Dendritic cell treated with granulocyte-macrophage colony-stimulating factor and Interleukin-4, amounts not matched to agents 40 ng/mL and 50 ng/mL, for 4 days (primary cell): Measurements from ENCODE around the gene YIPF1.
"Not testable (repeated sequence)": the region's sequence is repeated elsewhere in the genome, so short reads cannot be mapped to it uniquely, and the experiment has no call there.

ENCODE experiments used
- H3K27ac Mint-ChIP-seq: one replicate; pipeline ENCODE4 v1.8.0; 2022; ENCODE audit warnings: mild to moderate bottlenecking, mixed read lengths
- H3K27me3 Mint-ChIP-seq: one replicate; pipeline ENCODE4 v1.8.0; 2022; ENCODE audit warnings: mild to moderate bottlenecking, mixed read lengths
- H3K36me3 Mint-ChIP-seq: one replicate; pipeline ENCODE4 v1.8.0; 2022; ENCODE audit warnings: low read depth, mixed read lengths
- H3K4me1 Mint-ChIP-seq: one replicate; pipeline ENCODE4 v1.8.0; 2022; ENCODE audit warnings: low read depth, mixed read lengths
- H3K4me3 Mint-ChIP-seq: one replicate; pipeline ENCODE4 v1.8.0; 2022; ENCODE audit warnings: mild to moderate bottlenecking, moderate library complexity, mixed read lengths
- H3K9me3 Mint-ChIP-seq: one replicate; pipeline ENCODE4 v1.8.0; 2022; ENCODE audit warnings: mixed read lengths
- intact Hi-C: fragments of 100-400 bp; cut with micrococcal nuclease; formaldehyde crosslinking; loops from one replicate; pipeline ENCODE4 v1.15.0; 2022

Gene YIPF1

DNA sequence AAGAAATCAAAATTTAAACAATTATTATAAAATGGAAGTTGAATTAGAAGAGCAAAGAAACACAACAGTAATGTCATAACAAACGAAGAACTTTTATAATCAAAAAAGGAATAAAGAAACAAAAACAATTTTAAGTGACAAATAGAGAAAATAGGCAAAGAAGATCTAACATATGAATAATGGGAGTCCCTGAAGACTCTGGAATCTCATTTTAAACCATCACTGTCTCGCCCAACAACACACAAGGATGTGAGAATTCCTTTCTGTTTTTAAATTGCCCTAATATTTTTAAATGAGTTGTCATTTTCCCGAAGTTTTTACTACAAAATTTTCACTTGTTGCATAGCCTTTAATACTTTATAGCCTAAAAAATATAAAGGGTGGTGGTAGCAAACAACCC, 47.2 kb downstream of the YIPF1 start:
- H3K36me3 Mint-ChIP-seq, result peaks cover 10% of the 10 kb centered on the region
- H3K4me1 Mint-ChIP-seq, result no peaks in the 10 kb centered on the region
- intact Hi-C loops, result no loop called here
- H3K27ac Mint-ChIP-seq, result no peak overlapping the region
- peaks cover 6% of the 10 kb centered on the region for H3K9me3 Mint-ChIP-seq
- no peak overlapping the region for H3K4me3 Mint-ChIP-seq
- no peaks in the 10 kb centered on the region for H3K27me3 Mint-ChIP-seq

- no peaks in the 10 kb centered on the region for H3K27me3 Mint-ChIP-seq
These were observed 51.0 kb downstream of the YIPF1 start for GRCh38 chr1:53838654-53838974.

DNA sequence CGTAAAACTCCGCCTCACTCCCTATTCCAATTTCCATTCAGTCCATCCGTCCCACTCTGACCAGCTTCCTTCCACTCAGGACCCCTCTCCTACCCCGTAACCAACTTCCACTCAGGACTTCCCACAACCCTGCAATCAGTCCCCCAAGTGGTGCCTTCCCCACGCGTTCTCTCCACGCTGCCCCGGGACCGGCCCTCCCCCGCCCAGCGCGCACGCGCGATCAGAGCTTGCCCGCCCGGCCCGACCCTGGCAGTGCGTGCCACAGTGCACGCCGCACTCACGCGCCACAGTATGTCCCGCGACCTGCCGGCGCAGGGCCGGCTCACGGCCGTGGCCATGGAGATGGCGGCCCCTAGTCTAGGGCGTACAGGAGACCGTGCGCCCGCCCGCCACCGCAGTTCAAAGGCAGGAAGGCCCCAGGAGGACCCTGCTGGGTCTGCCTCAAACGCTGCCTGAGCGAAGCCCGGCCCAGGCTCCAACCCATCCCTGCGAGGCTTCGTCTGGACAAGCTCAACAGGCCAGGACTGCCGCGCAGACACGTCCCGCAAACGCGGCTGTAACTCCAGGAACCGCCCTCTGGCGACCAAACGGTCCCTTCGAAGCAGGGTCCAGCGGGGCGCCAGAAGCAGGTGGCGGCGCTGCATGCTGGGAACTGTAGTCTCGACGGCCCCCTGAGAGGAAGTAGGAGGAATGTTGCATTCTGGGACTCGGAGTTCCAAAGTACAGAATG, 51.5 kb downstream of the YIPF1 start, which contains the start of gene NDC1:
NDC1 (minus strand) TSS at position 373 of the 730 bp plus-strand sequence; CDS start at position 338, 35 bp downstream.
- Mint-ChIP-seq H3K36me3 (peaks cover 10% of the 10 kb centered on the region), H3K4me3 (peak within 1 kb of the TSS; percentile 98), H3K27me3 (no peaks in the 10 kb centered on the region), H3K9me3 (peaks cover 6% of the 10 kb centered on the region), H3K4me1 (peaks cover 8% of the 10 kb centered on the region), H3K27ac (peak within 1 kb of the TSS; percentile 100)
- intact Hi-C loops, result loop anchor here (1.0 to 2.0 kb wide), 2 partner anchors 51 to 108 kb away; partner anchors contain the start of genes LRRC42 and YIPF1

More at GRCh38 chr1:53838654-53838974, 51.0 kb downstream of the YIPF1 start:
- Mint-ChIP-seq H3K9me3 (peaks cover 6% of the 10 kb centered on the region), H3K4me1 (peaks cover 8% of the 10 kb centered on the region), H3K27ac (peak overlapping the region; percentile 100), H3K4me3 (peak overlapping the region; percentile 98), H3K36me3 (peaks cover 10% of the 10 kb centered on the region)
- intact Hi-C loops, result loop anchor here (1.0 to 2.0 kb wide), 2 partner anchors 50 to 108 kb away; partner anchors contain the start of genes LRRC42 and YIPF1

DNA sequence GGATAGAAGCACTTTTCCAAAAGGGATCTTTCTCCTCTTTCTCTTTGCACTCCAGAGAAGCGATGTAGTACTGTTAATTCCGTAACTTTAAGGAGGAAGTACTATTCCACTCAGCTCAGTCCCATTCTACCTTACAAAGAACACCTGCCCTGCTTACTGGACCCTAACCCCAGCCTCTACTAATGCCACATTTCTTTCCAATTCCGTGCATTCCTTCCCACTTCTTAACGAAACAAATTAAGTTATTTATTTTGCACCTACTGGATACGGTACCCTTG, 52.0 kb downstream of the YIPF1 start:
- Mint-ChIP-seq H3K27ac (peak overlapping the region; percentile 100), H3K27me3 (no peaks in the 10 kb centered on the region), H3K4me3 (peak overlapping the region; percentile 98), H3K9me3 (peaks cover 5% of the 10 kb centered on the region), H3K36me3 (peaks cover 10% of the 10 kb centered on the region), H3K4me1 (peaks cover 8% of the 10 kb centered on the region)
- intact Hi-C loops, result no loop called here

GRCh38 chr1:53835491-53835890, 54.1 kb downstream of the YIPF1 start:
- H3K9me3 Mint-ChIP-seq, result no peaks in the 10 kb centered on the region
- H3K4me3 Mint-ChIP-seq, result no peak overlapping the region
- peaks cover 15% of the 10 kb centered on the region for H3K36me3 Mint-ChIP-seq
- no peaks in the 10 kb centered on the region for H3K27me3 Mint-ChIP-seq
- no peak overlapping the region for H3K27ac Mint-ChIP-seq
- intact Hi-C loops, result no loop called here
- peaks cover 8% of the 10 kb centered on the region for H3K4me1 Mint-ChIP-seq

GRCh38 chr1:53834776-53835175, 54.8 kb downstream of the YIPF1 start:
- no peak overlapping the region for H3K4me3 Mint-ChIP-seq
- H3K36me3 Mint-ChIP-seq, result peaks cover 22% of the 10 kb centered on the region
- intact Hi-C loops, result no loop called here

DNA sequence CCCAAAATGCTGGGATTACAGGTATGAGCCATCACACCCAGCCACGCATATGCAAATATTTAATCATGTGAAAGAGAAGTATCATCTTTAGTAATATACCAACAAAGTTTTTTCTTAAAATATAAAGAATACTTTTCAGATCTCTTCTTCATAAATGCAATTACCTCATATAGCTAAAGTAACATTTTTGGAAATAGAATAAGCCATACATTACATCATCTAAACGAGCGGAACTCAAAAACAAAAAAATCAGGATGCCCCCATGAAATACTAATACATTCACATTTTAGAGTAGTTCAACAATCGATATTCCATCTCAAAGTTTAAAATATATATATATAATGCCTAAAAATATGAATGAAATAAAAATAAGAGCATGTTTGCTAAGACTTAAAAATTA, 56.2 kb downstream of the YIPF1 start:
- H3K27ac Mint-ChIP-seq, result no peak overlapping the region
- H3K4me1 Mint-ChIP-seq, result peaks cover 8% of the 10 kb centered on the region
- no peak overlapping the region for H3K4me3 Mint-ChIP-seq
- H3K27me3 Mint-ChIP-seq, result no peaks in the 10 kb centered on the region
- intact Hi-C loops, result no loop called here
- peaks cover 31% of the 10 kb centered on the region for H3K36me3 Mint-ChIP-seq
- H3K9me3 Mint-ChIP-seq, result no peaks in the 10 kb centered on the region

More at GRCh38 chr1:53834776-53835175, 54.8 kb downstream of the YIPF1 start:
- H3K4me1 Mint-ChIP-seq, result peaks cover 8% of the 10 kb centered on the region
- H3K9me3 Mint-ChIP-seq, result no peaks in the 10 kb centered on the region
- H3K27ac Mint-ChIP-seq, result no peak overlapping the region
- no peaks in the 10 kb centered on the region for H3K27me3 Mint-ChIP-seq

GRCh38 chr1:53826367-53826766, 63.2 kb downstream of the YIPF1 start:
- H3K27me3 Mint-ChIP-seq, result no peaks in the 10 kb centered on the region
- H3K4me3 Mint-ChIP-seq, result no peak overlapping the region
- H3K4me1 Mint-ChIP-seq, result no peaks in the 10 kb centered on the region
- intact Hi-C loops, result no loop called here
- no peaks in the 10 kb centered on the region for H3K9me3 Mint-ChIP-seq
- H3K36me3 Mint-ChIP-seq, result peaks cover 69% of the 10 kb centered on the region
- H3K27ac Mint-ChIP-seq, result no peak overlapping the region

- intact Hi-C loops, result no loop called here
- Mint-ChIP-seq H3K9me3 (no peaks in the 10 kb centered on the region), H3K4me3 (no peak overlapping the region), H3K27me3 (no peaks in the 10 kb centered on the region), H3K27ac (no peak overlapping the region), H3K4me1 (no peaks in the 10 kb centered on the region), H3K36me3 (peaks cover 63% of the 10 kb centered on the region)
These were observed 64.3 kb downstream of the YIPF1 start for GRCh38 chr1:53825306-53825705.

- H3K4me1 Mint-ChIP-seq, result no peaks in the 10 kb centered on the region
- H3K4me3 Mint-ChIP-seq, result no peak overlapping the region
- no peaks in the 10 kb centered on the region for H3K27me3 Mint-ChIP-seq
- no peaks in the 10 kb centered on the region for H3K9me3 Mint-ChIP-seq
- intact Hi-C loops, result no loop called here
- no peak overlapping the region for H3K27ac Mint-ChIP-seq
- peaks cover 65% of the 10 kb centered on the region for H3K36me3 Mint-ChIP-seq
These were observed 66.7 kb downstream of the YIPF1 start for GRCh38 chr1:53822931-53823330.

DNA sequence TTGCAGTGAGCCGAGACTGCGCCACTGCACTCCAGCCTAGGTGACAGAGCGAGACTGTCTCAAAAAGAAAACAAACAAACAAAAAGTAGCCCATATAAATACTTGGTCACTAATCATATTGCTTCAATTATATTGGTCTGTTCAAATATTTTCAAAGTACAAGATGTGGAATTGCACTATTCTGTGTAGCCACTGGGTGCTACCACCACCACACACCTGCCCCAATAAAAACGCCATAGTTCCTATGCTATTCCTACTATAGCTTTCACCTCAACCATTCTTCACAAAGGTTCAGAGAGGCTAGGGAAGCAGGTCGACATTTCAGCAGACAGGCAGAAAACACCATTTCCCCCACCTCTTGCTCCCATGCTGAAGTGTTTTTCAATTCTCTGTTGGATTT, 68.2 kb downstream of the YIPF1 start:
- peaks cover 71% of the 10 kb centered on the region for H3K36me3 Mint-ChIP-seq

GRCh38 chr1:53819387-53819786, 70.2 kb downstream of the YIPF1 start:
- intact Hi-C loops, result no loop called here
- no peak overlapping the region for H3K27ac Mint-ChIP-seq
- no peaks in the 10 kb centered on the region for H3K27me3 Mint-ChIP-seq
- H3K36me3 Mint-ChIP-seq, result peaks cover 72% of the 10 kb centered on the region
- no peaks in the 10 kb centered on the region for H3K4me1 Mint-ChIP-seq
- H3K4me3 Mint-ChIP-seq, result no peak overlapping the region
- no peaks in the 10 kb centered on the region for H3K9me3 Mint-ChIP-seq

More for the DNA sequence above, 68.2 kb downstream of the YIPF1 start:
- intact Hi-C loops, result no loop called here
- Mint-ChIP-seq H3K27ac (no peak overlapping the region), H3K4me3 (no peak overlapping the region), H3K27me3 (no peaks in the 10 kb centered on the region), H3K4me1 (no peaks in the 10 kb centered on the region), H3K9me3 (no peaks in the 10 kb centered on the region)

DNA sequence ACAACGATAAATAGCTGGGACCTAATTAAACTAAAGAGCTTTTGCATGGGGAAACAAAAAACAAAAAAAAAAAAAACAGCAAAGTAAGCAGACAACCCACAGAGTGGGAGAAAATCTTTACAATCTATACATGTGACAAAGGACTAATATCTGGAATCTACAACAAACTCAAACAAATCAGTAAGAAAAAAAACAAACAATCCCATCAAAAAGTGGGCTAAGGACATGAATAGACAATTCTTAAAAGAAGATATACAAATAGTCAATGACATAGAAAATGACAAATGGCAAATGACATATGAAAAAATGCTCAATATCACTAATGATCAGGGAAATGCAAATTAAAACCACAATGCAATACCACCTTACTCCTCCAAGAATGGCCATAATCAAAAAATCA, 73.0 kb downstream of the YIPF1 start:
- H3K9me3 Mint-ChIP-seq, intact Hi-C loops, H3K4me1 Mint-ChIP-seq, H3K27ac Mint-ChIP-seq, H3K4me3 Mint-ChIP-seq, H3K27me3 Mint-ChIP-seq: not testable (repeated sequence)
- peaks cover 84% of the 10 kb centered on the region for H3K36me3 Mint-ChIP-seq

GRCh38 chr1:53815484-53815883, 74.1 kb downstream of the YIPF1 start:
- H3K9me3 Mint-ChIP-seq, H3K27ac Mint-ChIP-seq, H3K4me3 Mint-ChIP-seq, H3K27me3 Mint-ChIP-seq, intact Hi-C loops, H3K4me1 Mint-ChIP-seq: not testable (repeated sequence)
- peaks cover 93% of the 10 kb centered on the region for H3K36me3 Mint-ChIP-seq

DNA sequence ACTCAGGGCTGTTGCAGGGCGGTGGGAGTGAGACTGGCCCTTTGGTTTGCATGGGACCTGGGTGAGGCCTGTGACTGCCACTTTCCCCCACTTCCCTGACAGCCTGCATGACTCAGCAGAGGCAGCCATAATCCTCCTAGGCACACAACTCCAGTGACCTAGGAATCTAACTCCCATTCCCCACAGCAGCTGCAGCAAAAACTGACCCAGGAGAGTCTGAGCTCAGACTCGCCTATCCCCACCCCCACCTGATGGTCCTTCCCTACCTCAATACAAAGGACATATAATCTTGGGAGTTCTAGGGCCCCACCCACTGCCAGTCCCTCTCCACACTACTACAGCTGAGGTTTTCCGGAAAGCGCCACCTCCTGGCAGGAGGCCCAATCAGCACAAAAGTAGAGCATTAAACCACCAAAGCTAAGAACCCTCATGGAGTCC, 78.2 kb downstream of the YIPF1 start:
- H3K27ac Mint-ChIP-seq, result no peak overlapping the region
- H3K36me3 Mint-ChIP-seq, result peaks cover 82% of the 10 kb centered on the region
- no peaks in the 10 kb centered on the region for H3K9me3 Mint-ChIP-seq
- H3K4me3 Mint-ChIP-seq, result no peak overlapping the region
- H3K27me3 Mint-ChIP-seq, result no peaks in the 10 kb centered on the region
- H3K4me1 Mint-ChIP-seq, result peaks cover 7% of the 10 kb centered on the region
- intact Hi-C loops, result no loop called here
